NCI-H526 treated with DMSO at 0.1 percent for 48 hours (cell line): ENCODE results near the gene PRR16.
"Not testable (repeated sequence)": the region's sequence is repeated elsewhere in the genome, so short reads cannot be mapped to it uniquely, and the experiment has no call there.

ENCODE experiments used
- DNase-seq: peaks from one replicate; lab custom pipeline; 2025; lab: John Stamatoyannopoulos, UW

PRR16 gene

DNA sequence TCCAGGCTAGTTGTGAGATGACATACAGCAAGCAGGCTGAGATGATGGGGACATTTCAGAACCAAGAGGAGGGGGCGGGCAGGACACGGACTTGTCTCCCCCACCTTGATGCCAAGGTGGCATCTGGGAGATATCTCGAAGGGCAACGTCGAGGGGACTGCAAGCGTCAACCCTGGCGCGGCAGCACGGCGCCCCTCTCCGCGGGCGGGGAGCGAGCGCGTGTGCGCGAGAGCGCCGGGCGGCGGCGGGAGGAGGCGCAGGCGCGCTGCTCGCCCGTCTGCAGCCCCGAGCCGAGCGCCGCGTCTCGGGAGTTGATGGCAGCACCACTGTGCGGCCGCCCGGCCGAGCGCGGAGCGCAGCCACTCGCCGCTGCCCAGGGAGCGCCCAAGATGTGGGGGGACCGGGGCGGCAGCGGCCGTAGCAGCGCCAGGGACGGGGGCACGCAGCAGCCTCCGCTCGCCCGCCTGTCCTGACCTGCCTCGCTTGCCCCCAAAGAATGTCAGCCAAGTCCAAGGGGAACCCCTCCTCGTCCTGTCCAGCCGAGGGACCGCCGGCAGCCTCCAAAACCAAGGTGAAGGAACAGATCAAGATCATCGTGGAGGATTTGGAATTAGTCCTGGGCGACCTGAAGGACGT is at the start of gene PRR16:
Gene PRR16 (plus strand): TSS at position 310 of the 636 bp plus-strand sequence.
- DNase-seq: no peak

DNA sequence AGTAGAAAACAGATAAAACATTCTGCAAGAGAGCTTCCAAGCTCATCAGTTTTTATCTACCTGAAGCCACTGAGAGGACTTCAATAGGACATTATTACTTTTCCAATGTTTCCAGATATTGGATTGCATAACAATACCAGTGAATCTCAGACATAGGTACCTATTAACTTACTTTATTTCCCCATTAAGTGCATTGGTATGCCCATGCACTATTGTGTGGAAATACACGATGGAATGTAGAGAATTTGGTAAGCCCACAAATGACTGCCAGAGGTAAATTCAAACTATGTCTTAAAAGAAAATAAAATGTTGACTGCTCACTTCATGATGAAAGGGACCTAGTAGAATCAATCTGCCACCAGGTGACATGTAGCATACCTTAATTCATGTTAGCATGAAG is 48.1 kb upstream of the PRR16 start:
- DNase-seq: no peak

- DNase-seq: no peak
Observed at GRCh38 chr5:120419127-120419526, 45.0 kb upstream of the PRR16 start.

DNA sequence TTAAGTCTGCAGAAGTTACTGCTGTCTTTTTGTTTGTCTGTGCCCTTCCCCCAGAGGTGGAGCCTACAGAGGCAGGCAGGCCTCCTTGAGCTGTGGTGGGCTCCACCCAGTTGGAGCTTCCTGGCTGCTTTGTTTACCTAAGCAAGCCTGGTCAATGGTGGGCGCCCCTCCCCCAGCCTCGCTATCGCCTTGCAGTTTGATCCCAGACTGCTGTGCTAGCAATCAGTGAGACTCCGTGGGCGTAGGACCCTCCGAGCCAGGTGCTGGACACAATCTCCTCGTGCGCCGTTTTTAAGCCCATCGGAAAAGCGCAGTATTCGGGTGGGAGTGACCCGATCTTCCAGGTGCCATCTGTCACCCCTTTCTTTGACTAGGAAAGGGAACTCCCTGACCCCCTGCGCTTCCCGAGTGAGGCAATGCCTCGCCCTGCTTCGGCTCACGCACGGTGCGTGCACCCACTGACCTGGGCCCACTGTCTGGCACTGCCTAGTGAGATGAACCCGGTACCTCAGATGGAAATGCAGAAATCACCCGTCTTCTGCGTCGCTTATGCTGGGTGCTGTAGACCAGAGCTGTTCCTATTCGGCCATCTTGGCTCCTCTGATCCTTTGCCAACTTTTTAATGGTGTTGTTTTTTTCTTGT is 37.3 kb upstream of the PRR16 start:
- not testable (repeated sequence) for DNase-seq

GRCh38 chr5:120430572-120430971 is 33.5 kb upstream of the PRR16 start:
- no peak for DNase-seq

- no peak for DNase-seq
Observed at GRCh38 chr5:120432861-120433260, 31.2 kb upstream of the PRR16 start.

GRCh38 chr5:120435129-120435528 is 29.0 kb upstream of the PRR16 start:
- DNase-seq: no peak

- DNase-seq: no peak
Observed at GRCh38 chr5:120436996-120437395, 27.1 kb upstream of the PRR16 start.

DNA sequence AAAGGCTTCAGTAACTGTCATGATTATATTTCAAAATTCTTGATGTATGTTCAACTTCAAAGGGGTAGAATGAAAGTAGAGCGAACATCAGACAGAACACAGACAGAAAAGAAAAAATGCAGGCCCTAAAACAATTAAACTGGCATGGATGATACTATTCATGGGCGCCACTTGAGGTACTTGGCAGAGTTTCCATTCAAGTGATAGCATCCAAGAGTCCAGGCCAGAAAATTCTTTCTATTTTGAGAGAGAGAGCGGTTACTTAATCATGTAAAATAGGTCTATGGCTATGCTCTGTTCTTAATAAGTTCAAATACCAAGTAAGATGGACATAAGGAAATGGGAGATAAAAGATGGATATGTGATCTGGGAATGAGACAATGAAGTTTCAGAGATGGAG is 21.4 kb upstream of the PRR16 start:
- DNase-seq: no peak

DNA sequence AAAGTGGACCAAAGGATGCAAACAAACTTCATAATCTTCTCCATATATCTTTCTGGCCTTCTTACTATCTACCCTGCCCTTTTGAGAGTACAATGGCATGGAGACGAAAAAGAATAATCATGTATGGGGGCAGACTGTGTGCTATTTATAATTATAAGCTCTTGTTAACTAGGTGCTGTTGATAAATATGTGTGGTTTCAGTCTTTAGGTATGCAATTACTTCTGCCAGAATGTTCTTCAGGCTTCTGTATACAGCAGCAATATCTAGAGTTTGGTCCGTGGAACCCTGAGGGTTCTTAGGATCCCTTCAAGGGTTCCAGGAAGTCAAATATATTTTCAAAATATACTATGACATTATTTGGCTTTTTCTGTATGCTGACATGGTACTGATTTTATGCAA is 20.5 kb upstream of the PRR16 start:
- DNase-seq: no peak

DNA sequence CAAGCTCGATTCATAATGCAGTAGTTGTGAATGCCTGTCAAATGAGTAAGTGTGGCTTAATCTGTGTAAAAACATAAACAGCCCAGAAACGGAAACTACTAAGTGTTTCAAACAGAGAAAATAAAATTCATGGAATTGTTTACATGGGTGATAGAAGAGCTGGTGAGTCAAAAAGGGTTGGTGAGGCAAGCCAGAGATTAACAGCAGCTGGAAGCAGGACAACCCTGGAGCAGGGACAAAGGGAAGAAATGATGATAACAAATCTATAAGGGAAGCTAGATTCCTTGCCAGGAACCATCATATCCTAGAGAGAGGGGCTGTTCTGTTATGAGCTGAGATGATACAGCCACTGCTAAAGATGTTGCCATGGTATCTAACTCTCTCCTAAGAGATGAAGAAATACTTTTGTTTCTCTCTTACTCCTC is 18.0 kb upstream of the PRR16 start:
- DNase-seq: no peak

DNA sequence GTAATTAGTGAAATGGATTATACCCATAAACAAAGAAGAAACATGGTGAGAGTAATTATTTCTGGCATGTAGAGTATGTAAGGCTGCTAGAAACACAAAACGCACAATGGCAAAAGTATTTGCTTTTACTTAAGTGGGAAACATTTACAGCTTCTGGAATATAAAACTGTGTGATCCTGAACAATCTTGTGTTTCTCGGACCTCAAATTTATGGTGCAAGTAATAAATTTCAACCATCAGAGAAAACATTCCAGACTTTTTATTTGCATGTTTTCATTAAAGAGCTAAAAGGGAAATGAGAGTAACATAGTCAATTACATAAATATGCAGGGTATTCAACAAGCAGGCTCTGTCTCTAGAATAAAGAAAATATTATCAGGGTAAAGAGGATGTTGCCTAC is 17.2 kb upstream of the PRR16 start:
- no peak for DNase-seq

DNA sequence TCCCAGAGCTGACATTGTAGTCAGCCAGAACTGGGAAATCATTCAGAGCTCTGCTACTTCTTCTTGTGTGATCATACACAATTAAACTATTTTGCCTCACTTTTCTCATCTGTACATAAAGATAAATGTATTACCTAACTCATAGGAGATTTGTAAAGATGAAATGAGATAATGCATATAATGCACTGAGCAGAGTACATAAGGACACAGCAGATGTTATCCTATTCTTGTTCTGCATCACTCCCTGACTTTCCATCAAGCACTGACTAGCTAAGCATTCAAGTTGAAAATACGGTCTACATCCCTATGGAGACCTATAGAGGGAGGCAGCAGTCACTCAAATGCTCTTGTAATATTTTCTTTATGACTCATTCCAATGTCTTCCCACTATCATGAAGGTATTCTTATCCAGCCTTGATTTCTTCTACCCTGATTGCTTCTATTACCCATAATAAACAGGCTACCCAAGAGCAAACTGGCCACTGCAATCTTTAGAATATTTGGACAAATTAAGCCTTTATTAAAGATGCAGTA is 16.3 kb upstream of the PRR16 start:
- no peak for DNase-seq

- no peak for DNase-seq
Observed at GRCh38 chr5:120449501-120449900, 14.6 kb upstream of the PRR16 start.

DNA sequence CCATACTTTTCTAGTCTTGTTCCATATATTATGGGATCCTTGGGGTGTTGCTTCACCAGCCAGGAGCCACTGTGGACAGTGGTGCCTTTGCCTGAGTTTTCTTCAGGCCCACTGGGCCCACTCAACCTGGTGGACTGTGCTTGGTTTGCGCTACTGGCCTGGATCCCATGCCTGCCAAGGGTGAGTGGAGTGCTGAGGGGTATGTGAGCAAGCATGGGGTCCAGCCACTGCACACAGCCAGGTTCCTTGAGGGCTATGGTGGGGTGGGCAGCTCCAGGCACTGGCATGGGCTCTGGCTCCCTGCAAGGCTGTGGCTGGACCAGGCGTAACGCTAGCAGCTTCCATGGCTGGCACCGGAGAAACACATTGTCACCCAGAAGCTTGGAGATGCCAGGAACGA is 13.2 kb upstream of the PRR16 start:
- DNase-seq: no peak

DNA sequence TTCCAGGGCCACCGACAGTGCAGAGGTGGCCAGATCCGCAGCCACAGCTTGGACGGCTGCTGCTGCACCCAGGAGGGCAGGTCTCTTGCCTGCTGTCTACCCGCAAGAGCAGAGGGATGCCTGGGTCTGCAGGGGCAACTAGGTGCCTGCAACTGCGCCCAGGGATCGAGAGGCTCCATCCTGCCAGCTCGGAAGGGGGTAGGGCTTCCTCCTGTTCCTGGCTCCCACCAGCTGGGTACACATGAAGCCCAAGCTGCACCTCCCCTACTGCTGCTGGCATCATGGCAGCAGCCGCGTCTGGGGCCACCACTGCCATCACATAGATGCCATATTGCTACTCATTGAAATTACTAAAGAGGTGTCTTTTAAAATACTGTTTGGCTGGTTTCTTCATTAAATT is 12.7 kb upstream of the PRR16 start:
- DNase-seq: no peak

DNA sequence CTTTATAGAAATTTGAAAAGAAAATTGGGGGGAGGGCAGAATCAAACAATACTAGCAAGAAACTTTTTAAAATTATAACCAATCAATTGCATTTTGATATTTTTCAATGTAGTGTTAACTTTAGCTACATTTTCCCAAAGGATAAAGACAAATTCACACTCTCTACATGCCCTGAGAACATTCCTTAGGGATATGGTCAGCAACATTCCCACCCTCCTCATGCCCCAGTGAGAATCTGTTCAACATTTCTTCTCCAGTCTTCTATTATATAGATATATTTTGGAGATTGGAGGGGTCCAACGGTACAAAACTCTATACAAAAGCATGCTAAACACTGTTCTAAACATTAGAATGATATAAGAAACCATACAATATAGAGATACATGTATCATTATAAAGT is 11.6 kb upstream of the PRR16 start:
- no peak for DNase-seq

- no peak for DNase-seq
Observed at GRCh38 chr5:120454094-120454798, 9.9 kb upstream of the PRR16 start.

GRCh38 chr5:120456006-120456405 is 8.1 kb upstream of the PRR16 start:
- DNase-seq: no peak

DNA sequence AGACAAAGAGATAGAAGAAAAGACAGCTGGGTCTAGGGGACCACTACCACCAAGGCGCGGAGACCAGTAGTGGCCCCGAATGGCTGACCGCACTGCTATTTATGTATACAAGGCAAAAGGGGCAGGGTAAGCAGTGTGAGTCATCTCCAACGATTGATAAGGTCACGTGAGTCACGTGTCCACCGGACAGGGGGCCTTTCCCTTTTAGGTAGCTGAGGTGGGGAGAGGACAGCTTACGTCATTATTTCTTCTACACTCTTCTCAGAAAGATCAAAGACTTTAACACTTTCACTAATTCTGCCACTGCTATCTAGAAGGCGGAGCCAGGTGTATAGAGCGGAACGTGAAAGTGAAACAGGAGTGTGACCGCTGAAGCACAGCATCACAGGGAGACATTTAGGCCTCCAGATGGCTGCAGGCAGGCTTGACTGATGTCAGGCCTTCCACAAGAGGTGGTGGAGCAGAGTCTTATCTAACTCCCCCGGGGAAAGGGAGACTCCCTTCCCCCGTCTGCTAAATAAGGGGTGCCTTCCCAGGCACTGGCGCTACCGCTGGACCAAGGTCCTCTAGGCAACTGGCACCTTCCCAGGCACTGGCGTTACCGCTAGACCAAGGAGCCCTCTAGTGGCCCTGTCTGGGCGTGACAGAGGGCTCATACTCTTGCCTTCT is 6.1 kb upstream of the PRR16 start:
- no peak for DNase-seq

GRCh38 chr5:120458508-120458847 is 5.6 kb upstream of the PRR16 start:
- DNase-seq: not testable (repeated sequence)

- no peak for DNase-seq
Observed at GRCh38 chr5:120461251-120461650, 2.8 kb upstream of the PRR16 start.
